Kidney (tissue), 22 donors: Measurements from ENCODE around the gene THUMPD1. TPM values are rescaled to one million over a fixed set of nuclear protein-coding genes. Genes with fewer than 3 reads are reported as not detected.
A peak's percentile ranks its signal among the peaks of the same experiment; 100 is the strongest.

ENCODE experiments used
- DNase-seq, 5 donors: peaks; one replicate each; pipeline ENCODE4 v3.0.0-alpha.2; 2013 to 2020
- FAIRE-seq: peaks from 2 replicates; lab custom pipeline; 2012; peaks lifted over from hg19 to GRCh38; lab: Jason Lieb, UNC
- H3K27ac ChIP-seq, 2 donors: one replicate each; pipeline ENCODE4 v1.7.0; 2013; ENCODE audit warnings: low read depth in 2 of 2, low read length in 2 of 2, inconsistent platforms in 1 of 2
- H3K27me3 ChIP-seq: one replicate; pipeline ENCODE4 v1.7.1; 2013; ENCODE audit warnings: low read length, inconsistent platforms; ENCODE audit not compliant: control insufficient read depth, insufficient read depth
- H3K36me3 ChIP-seq, 3 donors: one replicate each; pipeline versions ENCODE4 v1.7.0 to v1.7.1; 2013; ENCODE audit warnings: low read length in 3 of 3, control low read depth in 1 of 3, inconsistent platforms in 1 of 3; ENCODE audit not compliant: insufficient read depth in 3 of 3, control insufficient read depth in 2 of 3
- H3K4me1 ChIP-seq, 3 donors: one replicate each; pipeline versions ENCODE4 v1.7.0 to v1.7.1; 2013; ENCODE audit warnings: low read length in 3 of 3, inconsistent platforms in 1 of 3, low read depth in 1 of 3; ENCODE audit not compliant: control insufficient read depth in 2 of 3, insufficient read depth in 2 of 3
- H3K4me3 ChIP-seq, 3 donors: one replicate each; pipeline versions ENCODE4 v1.7.0 to v1.8.1; 2013; ENCODE audit warnings: low read length in 3 of 3, control low read depth in 1 of 3, inconsistent platforms in 1 of 3
- H3K9ac ChIP-seq, 3 donors: one replicate each; pipeline versions ENCODE4 v1.7.0 to v1.7.1; 2013; ENCODE audit warnings: low read length in 3 of 3, control low read depth in 1 of 3, inconsistent platforms in 1 of 3
- H3K9me3 ChIP-seq, 3 donors: one replicate each; pipeline versions ENCODE4 v1.7.0 to v1.7.1; 2013; ENCODE audit warnings: low read length in 3 of 3, control low read depth in 1 of 3, inconsistent platforms in 1 of 3; ENCODE audit not compliant: control insufficient read depth in 2 of 3, insufficient read depth in 1 of 3
- intact Hi-C: fragments of 100-400 bp; cut with DNase I; formaldehyde crosslinking; loops from one replicate; pipeline ENCODE4 v1.11.1; 2022
- long read RNA-seq, 10 donors: library from polyadenylated mRNA in 1 of 10; unstranded in 1 of 10; transcript quantifications; one replicate each; pipeline ENCODE4 v2.0.0 and lab custom pipeline, GENCODE V29; 2021 to 2026
- polyA plus RNA-seq: library from polyadenylated mRNA; stranded (reverse); fragments of 350-450 nt; fragmentation: Illumina TruSeq; extraction: RNeasy Lipid Tissue Mini Kit (QIAGEN cat#74804); gene quantifications from one replicate; pipeline ENCODE4 v1.2.3, GENCODE V29; 2014; ENCODE audit warnings: low read depth, low replicate concordance; ENCODE audit not compliant: insufficient read depth
- total RNA-seq: library from RNA; stranded (reverse); fragmentation: NEBNext Ultra II Directional; extraction: Animal tissue kit (Norgen Biotek cat#: 25700); gene quantifications from one replicate; pipeline ENCODE4 v1.2.1, GENCODE V29; 2021
- TF ChIP-seq, protein P1 (sequence below): IDR thresholded peaks from 3 replicates; pipeline ENCODE4 v1.5.1; 2012; ENCODE audit warnings: mild to moderate bottlenecking, moderate library complexity, borderline replicate concordance; ENCODE audit not compliant: insufficient read depth; ENCODE audit errors: extremely low read depth
- donor health status: control.
- donor health status: control.
- donor health status: control.
- donor health status: control.
- donor health status: control.
- donor health status: DM: yes; HTN: yes; CAD: no.
- donor health status: Normal renal cell carcinoma (clear cell type).

The THUMPD1 gene, protein sequence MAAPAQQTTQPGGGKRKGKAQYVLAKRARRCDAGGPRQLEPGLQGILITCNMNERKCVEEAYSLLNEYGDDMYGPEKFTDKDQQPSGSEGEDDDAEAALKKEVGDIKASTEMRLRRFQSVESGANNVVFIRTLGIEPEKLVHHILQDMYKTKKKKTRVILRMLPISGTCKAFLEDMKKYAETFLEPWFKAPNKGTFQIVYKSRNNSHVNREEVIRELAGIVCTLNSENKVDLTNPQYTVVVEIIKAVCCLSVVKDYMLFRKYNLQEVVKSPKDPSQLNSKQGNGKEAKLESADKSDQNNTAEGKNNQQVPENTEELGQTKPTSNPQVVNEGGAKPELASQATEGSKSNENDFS
- total RNA-seq, result 45.8 TPM
- 16.8 TPM for polyA plus RNA-seq
- long read RNA-seq, donor 1, partial matches to known transcripts, result 0 of 7 reads
- long read RNA-seq, donor 1, other reads (novel, unspliced or antisense), result 0 of 7 reads
- long read RNA-seq, donor 2, full-length matches to known transcripts, result 13 of 23 reads
- long read RNA-seq, donor 2, partial matches to known transcripts, result 10 of 23 reads
- long read RNA-seq, donor 2, other reads (novel, unspliced or antisense), result 0 of 23 reads
- long read RNA-seq, donor 3, full-length matches to known transcripts, result 14 of 69 reads
- long read RNA-seq, donor 3, partial matches to known transcripts, result 55 of 69 reads
- long read RNA-seq, donor 3, other reads (novel, unspliced or antisense), result 0 of 69 reads
- long read RNA-seq, donor 4, full-length matches to known transcripts, result 17 of 115 reads
- long read RNA-seq, donor 4, partial matches to known transcripts, result 98 of 115 reads
- long read RNA-seq, donor 4, other reads (novel, unspliced or antisense), result 0 of 115 reads
- long read RNA-seq, donor 5, partial matches to known transcripts, result 0 of 2 reads
- long read RNA-seq, donor 5, other reads (novel, unspliced or antisense), result 0 of 2 reads
- long read RNA-seq, donor 6, full-length matches to known transcripts, result 9 of 19 reads
- long read RNA-seq, donor 6, partial matches to known transcripts, result 10 of 19 reads
- long read RNA-seq, donor 6, other reads (novel, unspliced or antisense), result 0 of 19 reads
- long read RNA-seq, donor 7, full-length matches to known transcripts, result 57 of 68 reads
- long read RNA-seq, donor 7, partial matches to known transcripts, result 2 of 68 reads
- long read RNA-seq, donor 7, other reads (novel, unspliced or antisense), result 9 of 68 reads
- long read RNA-seq, donor 8, full-length matches to known transcripts, result 12 of 125 reads
- long read RNA-seq, donor 8, partial matches to known transcripts, result 113 of 125 reads
- long read RNA-seq, donor 8, other reads (novel, unspliced or antisense), result 0 of 125 reads
- long read RNA-seq, donor 9, transcript THUMPD1-202 (4 exons, 2,624 nt), result major isoform, 6 of 7 reads
- long read RNA-seq, donor 9, partial matches to known transcripts, result 0 of 7 reads
- long read RNA-seq, donor 9, other reads (novel, unspliced or antisense), result 0 of 7 reads
- long read RNA-seq, donor 10, full-length matches to known transcripts, result 9 of 9 reads
- long read RNA-seq, donor 10, partial matches to known transcripts, result 0 of 9 reads
- long read RNA-seq, donor 10, other reads (novel, unspliced or antisense), result 0 of 9 reads

DNA sequence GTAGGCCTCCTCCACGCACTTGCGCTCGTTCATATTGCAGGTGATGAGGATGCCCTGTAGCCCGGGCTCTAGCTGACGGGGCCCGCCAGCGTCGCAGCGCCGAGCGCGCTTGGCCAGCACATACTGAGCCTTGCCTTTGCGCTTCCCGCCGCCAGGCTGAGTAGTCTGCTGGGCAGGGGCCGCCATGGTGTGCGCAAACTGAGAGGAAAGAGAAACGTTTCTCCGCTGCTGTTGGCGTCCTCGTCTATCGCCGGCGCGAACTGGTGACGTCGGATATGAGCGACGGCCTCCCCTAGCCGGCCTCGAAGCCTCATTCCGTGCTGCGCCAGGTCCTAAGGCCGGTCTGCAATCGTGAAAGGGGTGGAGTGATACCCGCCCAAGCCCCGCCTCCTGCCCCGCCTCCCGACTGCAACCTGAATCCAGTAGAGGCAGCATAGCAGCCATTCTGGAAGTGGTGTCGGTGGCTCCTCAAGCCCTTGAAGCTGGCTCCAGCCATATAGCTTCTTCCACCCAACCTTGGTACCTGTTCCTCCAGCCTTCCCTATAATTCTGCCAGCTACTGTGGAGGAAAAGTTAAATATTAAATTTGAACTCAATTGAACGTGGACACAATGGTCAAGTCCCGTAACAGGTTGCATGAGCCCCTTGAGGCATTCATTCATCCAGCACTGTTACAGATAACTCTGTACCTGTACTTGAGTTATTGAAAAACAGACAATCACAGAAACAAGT, at the start of gene THUMPD1:
Gene THUMPD1, minus strand, starts transcription at position 265 of the 732 bp plus-strand sequence. Its CDS starts 79 bp downstream, at position 186.
- peaks cover 7 to 15% (median 10%) of the 10 kb centered on the region in 3 donors for H3K36me3 ChIP-seq
- DNase-seq (peak; percentile 97 to 98 (median 97)), FAIRE-seq (no peak)
- peaks cover 2 to 13% (median 7%) of the 10 kb centered on the region in 3 donors for H3K4me1 ChIP-seq
- intact Hi-C loops, result no loop called here
- TF ChIP-seq, protein P1, sequence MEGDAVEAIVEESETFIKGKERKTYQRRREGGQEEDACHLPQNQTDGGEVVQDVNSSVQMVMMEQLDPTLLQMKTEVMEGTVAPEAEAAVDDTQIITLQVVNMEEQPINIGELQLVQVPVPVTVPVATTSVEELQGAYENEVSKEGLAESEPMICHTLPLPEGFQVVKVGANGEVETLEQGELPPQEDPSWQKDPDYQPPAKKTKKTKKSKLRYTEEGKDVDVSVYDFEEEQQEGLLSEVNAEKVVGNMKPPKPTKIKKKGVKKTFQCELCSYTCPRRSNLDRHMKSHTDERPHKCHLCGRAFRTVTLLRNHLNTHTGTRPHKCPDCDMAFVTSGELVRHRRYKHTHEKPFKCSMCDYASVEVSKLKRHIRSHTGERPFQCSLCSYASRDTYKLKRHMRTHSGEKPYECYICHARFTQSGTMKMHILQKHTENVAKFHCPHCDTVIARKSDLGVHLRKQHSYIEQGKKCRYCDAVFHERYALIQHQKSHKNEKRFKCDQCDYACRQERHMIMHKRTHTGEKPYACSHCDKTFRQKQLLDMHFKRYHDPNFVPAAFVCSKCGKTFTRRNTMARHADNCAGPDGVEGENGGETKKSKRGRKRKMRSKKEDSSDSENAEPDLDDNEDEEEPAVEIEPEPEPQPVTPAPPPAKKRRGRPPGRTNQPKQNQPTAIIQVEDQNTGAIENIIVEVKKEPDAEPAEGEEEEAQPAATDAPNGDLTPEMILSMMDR, result no peak
- H3K27me3 ChIP-seq, result no peaks in the 10 kb centered on the region
- H3K9ac ChIP-seq, result peak within 1 kb of the TSS; percentile 92 to 97 (median 95)
- H3K4me3 ChIP-seq, result peak within 1 kb of the TSS; percentile 70 to 96 (median 96)
- H3K27ac ChIP-seq, result peak within 1 kb of the TSS; percentile 99 to 100
- H3K9me3 ChIP-seq, result peaks cover 0 to 2% (median 0%) of the 10 kb centered on the region in 3 donors

DNA sequence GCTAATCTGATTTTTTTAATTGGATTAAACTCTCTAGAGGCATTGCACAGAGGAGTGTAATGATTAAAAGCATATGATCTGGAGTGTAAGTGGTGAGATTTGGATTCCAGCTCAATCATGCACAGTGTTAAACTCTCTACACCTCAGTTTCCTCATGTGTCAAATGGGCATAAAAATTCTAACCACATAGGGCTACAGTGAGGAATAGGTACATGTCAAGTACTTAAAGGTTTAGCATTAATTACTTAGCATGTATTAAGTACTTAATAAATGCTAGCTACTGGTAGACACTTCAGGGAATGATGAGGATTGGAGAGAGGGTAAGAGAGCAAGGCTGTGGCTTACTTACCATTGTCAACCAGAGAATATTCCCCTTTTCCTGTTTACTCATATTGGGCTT, 47.5 kb upstream of the THUMPD1 start:
- no peaks in the 10 kb centered on the region for H3K9me3 ChIP-seq
- H3K4me3 ChIP-seq, result no peak overlapping the region
- H3K27ac ChIP-seq, result no peak overlapping the region
- intact Hi-C loops, result no loop called here
- H3K9ac ChIP-seq, result no peak overlapping the region
- H3K36me3 ChIP-seq, result peaks cover 0 to 5% (median 0%) of the 10 kb centered on the region in 3 donors
- no peaks in the 10 kb centered on the region for H3K4me1 ChIP-seq
- no peaks in the 10 kb centered on the region for H3K27me3 ChIP-seq
- DNase-seq, result no peak
- TF ChIP-seq, protein P1, result no peak
- FAIRE-seq, result no peak

DNA sequence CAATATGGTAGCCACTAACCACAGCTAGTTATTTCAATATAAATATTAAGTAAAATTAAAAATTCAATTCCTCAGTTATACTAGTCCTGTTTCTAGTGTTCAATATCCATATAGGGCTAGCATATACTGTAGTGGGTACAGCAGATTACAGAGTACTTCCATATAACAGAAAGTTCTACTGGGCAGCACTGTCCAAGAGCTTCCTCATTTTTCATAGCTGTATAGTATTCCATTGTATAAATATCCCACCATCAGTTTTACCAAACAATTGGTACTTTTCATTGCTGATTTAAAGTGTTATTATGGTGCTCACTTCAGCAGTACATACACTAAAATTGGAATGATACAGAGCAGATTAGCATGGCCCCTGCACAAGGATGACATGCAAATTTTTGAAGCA, 42.6 kb upstream of the THUMPD1 start:
- Histone ChIP-seq H3K27ac (no peak overlapping the region), H3K4me1 (no peaks in the 10 kb centered on the region), H3K9me3 (no peaks in the 10 kb centered on the region), H3K27me3 (no peaks in the 10 kb centered on the region), H3K36me3 (peaks cover 0 to 13% (median 2%) of the 10 kb centered on the region in 3 donors), H3K4me3 (no peak overlapping the region), H3K9ac (no peak overlapping the region)
- intact Hi-C loops, result no loop called here
- FAIRE-seq, result no peak
- no peak for DNase-seq
- TF ChIP-seq, protein P1, result no peak
